Suppressor macrophage treated with lipopolysaccharide for 4 hours (primary cell): ENCODE data around the gene SPATA32.
"Not testable (repeated sequence)": the region's sequence is repeated elsewhere in the genome, so short reads cannot be mapped to it uniquely, and the experiment has no call there.

Source experiments
- DNase-seq: peaks from one replicate; pipeline ENCODE4 v3.0.0-alpha.2; 2020

Gene SPATA32

DNA sequence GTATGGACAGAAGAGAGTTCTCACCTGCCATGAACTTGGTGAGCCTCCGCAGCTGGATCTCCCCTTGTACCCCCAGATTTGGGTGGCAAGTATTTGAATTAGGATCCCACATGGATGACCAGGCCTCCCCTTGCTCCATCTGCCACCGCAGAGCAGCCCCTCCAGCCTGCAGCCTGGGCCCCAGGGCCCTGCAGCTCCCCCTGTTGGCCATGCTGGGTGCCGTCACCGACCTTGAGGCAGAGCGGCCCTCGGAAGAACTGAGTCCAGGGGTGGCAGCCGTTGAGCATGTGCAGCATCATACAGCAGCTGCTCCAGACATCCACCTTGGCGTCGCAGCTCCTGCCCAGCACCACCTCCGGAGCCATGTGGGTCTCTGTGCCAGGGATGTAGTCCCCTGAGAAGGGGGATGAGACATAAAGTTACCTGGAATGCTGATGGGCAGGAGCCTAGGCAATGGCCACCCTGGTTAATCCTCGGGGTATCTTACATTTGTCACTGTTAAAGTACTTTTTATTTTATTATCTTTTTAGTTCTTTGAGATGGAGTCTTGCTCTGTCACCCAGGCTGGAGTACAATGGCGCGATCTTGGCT lies 9.0 kb upstream of the SPATA32 start:
- peak; percentile 51 for DNase-seq

DNA sequence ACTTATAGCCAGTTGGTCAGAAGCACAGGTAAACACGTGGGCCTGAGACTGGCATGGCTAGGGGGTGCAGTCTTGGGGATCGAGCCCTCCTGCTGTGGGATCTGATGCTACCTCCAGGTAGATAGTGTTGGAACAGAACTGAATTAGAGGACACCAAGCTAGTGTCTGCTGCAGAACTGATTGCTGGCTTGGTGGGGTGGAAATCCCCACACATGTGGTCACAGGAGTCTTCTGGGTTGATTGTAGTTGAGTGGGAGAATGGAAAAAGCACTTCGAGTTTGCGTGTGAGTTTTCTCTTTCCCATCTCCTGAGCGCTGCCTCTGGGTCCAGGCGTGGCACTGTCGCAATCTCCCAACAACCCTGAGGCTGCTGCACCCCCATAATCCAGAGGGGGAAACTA lies 8.0 kb upstream of the SPATA32 start:
- no peak for DNase-seq

DNA sequence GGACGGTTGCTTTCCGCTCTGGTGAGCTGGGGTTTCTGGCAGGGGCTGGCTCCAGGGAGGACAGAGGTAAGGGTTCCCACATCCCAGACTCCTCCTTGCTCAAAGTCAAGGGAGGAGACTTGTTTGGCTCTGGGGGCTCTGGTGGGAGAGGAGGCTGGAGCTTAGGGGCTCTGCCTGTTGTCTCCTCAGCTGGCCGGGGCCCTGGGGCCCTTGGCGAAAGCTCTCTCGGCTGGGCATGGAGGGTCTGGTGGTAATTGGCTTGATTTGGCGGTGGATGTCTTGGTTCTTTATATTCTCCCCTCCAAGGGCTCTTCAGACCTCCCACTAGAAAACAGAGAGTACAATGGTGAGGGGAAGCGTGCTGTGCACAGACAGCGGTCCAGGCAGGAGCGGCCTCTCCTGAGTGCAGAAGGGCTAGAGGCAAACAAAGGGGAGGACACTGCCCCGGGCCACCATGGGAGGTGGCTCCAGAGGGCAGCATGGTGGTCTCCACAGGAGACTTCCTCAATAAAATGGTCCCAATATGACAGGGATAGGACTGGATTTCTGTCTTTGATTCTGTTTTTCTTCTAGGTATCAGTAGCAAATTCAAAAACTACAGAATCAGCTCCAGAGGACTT lies 5.7 kb upstream of the SPATA32 start:
- no peak for DNase-seq

DNA sequence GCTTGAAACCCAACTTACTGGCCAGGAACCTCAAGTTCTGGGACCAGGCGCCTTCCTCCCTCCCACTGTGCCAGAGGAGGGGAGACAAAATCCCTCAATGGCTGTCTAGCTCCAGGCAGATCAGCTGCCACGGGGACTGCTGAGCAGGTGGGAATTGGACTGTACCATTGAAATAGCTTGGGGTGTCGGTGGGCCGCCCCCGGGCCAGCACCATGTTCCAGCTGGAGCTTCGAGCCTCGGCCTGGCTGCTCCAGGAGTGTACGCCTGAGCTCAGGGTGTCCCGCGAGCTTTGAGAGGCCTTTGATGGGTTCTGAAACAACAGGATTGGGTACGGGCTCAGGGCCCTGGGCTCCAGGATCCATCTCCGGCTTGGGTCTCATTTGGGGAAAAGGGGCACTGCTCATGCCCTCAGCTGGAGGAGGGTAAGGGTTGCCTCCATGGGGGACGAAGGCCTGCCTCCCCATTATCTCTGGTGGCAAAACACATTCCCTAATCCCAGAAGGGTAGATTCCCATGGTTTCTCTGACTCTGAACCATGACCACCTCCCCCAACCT lies 4.6 kb upstream of the SPATA32 start:
- no peak for DNase-seq

DNA sequence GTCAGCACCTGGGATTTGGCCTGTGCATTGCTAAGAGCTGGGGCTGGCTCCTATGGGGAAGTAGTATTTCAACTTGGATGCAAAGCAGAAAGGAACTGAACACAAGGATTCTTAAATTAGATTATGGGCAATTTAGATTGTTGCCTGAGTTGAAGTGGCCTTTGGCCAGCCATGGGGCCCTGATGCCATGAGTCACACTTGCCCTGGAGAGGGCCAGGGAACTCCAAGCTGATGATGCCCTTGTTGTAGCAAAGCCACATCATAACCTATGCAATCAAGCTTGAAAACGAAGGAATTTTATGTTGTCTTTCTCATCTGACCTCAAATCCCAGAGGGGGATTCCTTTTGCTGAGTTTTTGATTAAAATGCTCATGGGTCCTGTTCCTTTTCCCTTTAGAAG lies 3.9 kb upstream of the SPATA32 start:
- peak; percentile 87 for DNase-seq

DNA sequence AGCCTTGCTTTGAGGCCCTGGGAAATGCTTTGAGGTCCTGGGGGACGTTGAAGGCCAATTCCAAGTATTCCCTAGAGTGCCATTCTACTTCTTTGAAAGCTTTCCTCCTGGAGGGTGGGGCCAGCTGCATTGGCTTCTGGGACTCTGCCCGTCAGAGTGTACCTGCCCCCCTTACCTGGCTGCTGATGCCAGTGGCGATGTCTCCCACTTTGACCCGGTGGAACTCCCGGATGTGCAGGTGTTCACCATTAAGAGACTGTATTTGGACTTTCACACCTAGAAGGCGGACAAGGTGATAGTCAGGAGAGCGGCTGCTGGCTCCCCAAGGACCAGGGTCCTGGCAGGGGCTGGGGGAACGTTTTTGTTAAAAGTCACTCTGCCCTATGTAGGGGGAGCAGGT lies 3.1 kb upstream of the SPATA32 start:
- DNase-seq: no peak

DNA sequence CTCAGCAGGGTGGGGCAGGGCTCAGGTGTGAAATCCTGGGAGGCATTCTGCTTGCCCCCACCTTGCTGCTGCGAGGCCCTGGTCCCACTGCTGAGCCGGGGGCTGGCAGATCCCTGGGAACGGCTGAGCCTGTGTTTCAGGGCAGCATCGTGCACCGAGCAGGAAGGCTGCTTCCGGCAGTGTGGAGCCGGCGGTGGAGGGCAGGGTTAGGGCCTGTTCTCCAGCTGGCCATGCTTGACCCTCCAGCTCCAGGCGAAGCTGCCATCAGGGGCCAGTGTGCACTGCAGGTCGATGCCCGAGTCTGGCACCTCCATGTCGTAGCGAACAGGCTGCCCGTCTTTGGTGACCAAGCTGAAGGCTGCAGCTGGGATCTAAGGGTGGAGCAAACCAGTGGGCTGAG lies 2.5 kb upstream of the SPATA32 start:
- no peak for DNase-seq

DNA sequence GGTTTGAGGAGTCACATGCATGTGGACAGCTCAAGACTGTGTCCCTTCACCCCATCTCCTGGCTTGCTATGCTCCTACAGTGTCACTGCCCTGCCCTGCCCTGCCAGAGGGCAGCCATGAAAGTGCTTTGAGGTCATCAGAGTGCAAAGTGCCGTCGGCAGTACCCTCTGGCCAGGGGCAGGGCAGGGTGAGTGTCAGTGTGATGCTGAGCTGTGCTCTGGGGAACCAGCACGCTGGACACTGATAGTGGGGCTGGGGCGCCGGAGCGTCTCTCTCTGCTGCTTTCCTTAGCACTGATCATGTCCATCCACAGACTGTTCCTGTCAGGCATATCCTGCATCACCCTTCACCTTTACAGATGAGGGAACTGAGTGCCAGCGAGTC lies 1.6 kb upstream of the SPATA32 start:
- DNase-seq: no peak

DNA sequence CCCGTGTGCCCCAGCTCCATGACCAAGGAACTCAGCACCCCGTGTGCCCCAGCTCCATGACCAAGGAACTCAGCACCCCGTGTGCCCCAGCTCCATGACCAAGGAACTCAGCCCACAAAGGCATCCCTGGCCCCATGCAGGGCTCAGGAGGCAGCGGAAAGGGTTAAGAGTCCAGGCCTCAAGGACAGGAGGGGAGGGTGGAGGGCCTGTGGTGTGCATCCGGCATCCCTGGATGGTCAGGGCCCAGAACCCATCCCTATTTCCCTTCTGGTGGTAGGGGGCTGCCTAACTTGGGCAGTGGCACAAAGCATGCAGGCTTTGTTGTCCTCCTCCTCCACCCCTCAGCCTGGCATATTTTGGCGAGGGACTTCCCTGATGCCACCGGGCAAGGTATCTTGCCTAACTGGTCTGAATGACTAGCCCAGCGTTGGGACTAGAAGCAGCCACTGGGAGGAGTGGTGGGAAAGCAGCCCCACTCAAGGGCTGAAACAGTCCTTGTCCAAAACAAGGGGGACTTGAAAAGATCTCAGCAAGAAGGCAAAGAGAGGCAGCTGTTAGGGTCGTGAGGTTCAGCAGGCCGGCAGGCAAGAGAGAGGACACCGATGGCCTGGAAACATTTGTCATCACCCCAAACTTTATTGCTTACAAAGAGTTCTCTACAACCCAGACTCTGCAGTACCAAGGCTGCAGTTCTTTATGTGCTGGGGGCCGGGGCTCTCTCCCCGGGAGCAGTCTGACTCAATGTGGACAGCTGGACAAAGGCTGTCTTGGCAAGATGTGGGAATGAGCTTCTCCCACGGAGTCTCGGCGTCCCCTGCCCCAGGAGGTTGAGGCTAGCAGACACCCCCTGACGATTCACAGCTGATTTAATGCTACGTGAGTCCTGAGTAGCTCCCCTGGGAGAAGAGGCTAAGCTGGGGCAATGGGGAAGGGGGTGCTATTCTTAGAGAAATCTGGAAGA lies 902 bp upstream of the SPATA32 start:
- peak; percentile 5 for DNase-seq

DNA sequence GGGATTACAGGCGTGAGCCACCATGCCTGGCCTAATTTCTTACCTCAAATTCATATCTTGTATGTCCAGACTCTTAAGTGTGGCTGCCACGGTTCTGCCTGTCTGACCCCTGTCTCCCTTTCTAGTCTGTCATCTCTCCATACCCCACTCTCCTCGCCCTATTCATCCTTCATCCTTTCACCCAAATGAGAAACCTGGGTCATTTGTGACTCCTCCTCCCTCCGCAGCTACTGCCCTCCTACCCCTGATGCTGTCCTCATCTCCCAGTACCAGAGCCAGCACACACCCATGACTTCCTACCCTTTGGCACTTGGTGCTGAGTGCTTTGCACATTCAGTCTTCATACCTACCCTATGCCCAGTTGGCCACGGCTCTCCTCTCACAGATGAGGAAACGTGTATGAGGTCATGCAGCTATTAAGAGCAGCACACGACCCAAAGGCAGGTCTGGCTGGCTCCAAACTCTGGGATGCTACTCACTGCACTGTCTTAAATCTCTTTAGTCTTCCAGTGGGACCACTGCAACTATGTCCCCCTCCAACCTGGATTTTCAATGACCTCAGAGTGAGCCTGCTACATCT lies 1.6 kb downstream of the SPATA32 start:
- DNase-seq: no peak

DNA sequence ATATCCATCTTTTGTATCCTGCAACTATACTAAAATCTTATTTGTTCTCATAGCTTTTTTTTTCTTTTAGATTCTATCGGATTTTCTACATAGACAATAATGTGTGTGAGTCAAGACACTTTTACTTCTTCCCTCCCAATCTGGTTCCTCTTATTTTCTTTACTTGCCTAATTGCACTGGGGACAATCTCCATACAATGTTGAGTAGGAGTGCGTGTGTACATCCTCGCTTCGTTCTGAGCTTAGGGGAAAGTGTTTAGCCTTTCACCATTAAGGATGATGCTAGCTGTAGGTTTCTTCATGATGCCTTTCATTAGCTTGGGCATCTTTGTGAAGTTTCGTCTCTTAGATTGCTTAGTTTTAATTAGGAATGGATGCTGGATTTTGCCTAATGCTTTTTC lies 2.9 kb downstream of the SPATA32 start:
- peak; percentile 61 for DNase-seq

DNA sequence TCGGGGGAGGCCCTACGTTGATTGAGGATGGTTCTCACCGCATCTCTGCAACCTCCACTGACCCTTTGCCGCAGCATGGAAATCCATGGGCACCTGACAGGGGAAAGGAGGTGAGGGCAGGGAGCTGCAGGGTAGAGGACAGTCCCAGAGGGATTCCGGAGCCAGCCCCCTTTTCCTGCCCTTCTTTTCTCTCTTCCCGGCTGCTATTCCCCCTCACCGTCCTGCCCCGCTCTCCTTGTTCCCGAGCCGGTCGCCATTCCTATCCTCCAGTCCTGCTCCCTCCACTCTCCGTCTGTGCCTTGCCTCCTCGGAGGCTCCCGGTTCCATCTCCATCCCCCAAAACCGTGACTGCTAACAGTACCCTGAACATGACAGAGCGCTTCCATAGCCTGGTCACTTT lies 4.8 kb downstream of the SPATA32 start:
- DNase-seq: no peak

DNA sequence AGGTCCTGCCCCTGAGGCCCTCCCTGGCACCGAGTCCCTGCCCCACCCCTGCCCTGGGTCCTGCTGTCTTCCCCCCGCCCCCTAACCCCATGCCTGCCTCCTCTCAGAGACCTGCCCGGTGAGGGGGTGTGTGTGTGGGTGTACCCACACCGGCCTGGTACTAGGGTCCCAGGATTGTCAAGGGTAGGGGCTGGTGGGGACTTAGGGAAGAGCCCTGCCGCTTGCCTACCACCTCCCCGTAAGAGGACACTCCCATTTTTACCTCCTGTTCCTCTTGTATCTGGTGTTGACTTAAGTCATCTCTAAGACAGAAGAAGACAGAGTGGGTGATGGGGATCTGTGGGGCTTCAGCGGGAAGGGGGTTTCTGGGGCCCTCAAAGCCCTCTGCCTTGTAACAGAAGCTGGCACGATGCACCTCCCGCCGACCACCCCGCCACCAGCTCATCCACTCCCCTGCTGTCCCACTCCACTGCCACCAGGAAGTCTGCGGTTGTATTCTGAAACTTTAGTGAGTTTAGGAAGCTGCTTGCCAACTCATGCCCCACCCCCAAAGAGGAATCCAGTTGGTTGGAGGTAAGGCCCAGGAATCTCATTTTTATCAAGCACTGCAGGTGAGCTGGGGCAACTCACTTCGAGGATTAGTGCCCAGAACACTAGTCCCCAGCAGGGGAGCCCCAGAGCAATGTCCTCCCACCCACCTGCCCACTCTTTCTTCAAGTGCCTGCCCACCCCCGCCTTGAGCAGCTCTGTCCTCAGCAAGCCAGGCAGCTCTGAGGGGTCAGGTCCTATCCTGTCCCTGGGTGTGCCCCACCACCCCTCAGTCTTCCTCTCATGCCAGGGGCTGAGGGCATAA lies 5.6 kb downstream of the SPATA32 start:
- peak; percentile 31 for DNase-seq

DNA sequence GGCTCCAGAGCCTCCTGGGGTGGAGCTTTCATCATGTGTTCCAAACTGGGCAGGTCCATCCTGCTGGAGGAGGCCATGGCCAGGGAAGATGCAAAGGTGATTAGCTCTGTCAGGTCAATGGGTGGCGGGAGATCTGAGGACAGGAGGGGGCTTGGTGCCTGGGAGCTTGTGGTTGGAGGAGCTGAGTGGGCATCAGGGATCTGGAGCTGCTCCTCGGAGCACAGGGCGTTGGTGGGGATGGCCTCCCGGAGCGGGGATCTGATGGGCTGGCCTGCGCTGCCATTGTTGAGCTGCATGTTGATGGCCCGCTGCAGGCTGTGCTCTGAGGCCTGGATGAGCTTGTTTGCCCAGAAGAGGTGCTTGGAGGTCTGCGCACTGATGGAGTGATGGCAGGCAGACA lies 6.5 kb downstream of the SPATA32 start:
- no peak for DNase-seq

DNA sequence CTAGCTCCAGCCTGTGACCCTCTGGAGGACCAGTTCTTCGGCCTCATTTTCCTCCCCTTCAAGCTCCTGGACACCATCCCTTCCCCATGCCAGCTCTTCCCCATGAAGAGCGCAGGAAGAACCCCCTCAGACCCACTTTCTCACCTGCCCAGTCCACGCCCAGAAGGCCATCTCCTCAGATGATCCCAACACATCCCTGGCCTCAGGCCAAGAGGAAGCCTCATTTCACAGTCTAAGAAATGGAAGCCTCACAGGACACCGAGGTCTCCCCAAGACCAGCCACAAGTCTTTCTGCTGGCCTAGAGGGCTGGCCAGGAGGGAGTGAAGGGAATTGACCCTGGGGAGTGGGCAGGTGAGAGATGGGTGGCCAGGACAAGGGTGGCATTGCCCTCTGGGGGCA lies 8.0 kb downstream of the SPATA32 start:
- no peak for DNase-seq

DNA sequence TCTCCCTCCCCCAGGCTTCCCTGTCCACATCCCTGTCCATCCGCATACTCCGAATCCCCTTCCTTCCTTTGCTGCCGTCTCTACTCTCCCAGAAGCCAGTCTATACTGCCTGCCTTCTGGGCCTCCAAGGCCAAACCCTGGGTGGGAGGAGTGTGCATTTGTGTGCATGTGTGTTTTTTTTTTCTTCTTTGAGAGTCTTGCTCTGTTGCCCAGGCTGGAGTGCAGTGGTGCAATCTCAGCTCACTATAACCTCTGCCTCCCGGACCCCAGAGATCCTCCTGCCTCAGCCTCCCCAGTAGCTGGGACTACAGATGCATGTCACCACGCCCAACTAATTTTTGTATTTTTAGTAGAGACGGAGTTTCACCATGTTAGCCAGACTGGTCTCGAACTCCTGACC lies 8.7 kb downstream of the SPATA32 start:
- not testable (repeated sequence) for DNase-seq

DNA sequence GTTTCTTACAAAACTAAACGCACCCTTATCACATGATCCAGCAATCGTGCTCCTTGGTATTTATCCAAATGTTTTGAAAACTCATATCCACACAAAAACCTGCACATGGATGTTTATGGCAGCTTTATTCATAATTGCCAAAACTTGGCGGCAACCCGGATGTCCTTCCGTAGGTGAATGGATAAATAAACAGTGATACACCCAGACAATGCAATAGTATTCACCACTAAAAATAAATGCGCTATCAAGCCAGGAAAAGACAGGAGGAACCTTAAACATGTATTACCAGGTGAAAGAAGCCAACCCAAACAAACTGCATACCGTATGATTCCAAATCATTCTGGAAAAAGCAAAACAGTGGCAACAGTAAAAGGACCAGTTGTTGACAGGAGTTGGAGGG lies 10.0 kb downstream of the SPATA32 start:
- DNase-seq: no peak

DNA sequence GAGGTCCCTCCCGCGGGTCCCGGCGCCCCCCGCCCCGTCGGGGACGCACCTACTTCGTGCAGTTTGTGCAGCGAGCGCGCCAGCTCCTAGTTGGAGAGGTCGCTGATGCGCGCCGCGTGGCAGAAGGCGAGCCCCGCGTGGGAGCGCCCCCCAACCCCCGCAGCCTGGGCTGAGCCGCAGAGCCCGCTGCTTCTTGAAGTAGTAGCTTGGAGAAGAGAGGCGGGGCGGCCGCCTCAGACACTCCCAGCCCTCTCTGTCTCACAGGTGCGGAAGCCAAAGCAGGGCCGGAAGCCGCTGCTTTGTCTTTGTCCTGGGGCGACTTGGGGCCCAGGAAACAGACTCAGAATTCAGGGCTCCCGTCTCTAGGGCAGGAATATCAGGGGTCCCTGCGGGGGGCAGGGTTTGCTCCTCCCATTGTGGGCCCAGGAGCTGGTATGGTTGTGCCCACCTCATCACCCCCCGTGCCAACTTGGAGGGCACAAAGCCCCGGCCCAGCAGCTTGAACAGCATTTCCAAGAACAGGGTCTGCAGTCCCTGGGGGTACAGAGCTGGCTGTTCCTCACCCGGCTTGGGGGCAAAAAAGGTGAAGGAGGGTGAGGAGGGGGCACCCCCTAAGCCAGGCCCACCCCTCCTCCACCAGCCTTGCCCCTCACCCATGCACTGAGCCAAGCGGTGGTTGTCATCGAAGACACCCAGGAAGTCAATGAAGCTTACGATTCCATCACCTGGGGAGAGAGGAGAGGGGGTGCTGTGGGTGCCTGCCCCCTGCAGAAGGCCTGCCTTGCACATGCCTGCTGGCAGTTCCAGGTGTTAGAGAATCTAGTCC lies 13.5 kb downstream of the SPATA32 start:
- DNase-seq: no peak

DNA sequence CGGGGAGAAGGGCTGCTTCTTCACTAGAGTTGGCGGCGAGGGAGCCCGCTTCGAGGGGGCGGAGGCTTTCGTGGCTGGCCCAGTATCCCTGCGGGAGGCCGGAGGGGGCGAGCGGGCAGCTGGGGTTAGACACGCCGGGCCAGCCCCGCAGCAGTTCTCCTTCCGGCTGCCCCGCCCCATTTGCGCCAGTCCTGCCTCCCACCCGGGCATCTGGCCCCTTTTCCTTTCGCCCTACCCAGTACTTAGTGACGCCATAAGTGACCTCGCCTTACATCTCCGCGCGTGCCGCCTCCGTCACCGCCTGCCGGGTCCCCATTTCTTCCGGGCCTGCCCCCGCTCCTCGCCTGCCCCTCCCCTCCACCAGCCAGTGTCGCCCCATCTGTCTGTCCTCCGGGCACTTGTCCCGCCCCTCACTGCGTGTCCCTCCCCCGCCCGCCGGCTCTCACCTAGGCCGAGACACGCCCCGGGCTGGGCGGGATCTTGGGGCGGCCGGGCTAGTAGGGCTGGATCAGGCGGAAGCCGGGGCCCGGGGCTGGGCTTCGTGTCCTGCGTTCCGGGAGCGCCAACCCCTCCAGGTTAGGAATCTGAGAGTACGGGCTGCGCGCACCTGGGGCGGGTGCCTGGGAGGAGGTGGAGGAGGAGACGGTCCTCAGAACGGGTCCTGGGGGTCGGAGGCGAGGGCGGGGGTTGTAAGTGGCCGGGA lies 14.3 kb downstream of the SPATA32 start:
- DNase-seq: peak; percentile 84

DNA sequence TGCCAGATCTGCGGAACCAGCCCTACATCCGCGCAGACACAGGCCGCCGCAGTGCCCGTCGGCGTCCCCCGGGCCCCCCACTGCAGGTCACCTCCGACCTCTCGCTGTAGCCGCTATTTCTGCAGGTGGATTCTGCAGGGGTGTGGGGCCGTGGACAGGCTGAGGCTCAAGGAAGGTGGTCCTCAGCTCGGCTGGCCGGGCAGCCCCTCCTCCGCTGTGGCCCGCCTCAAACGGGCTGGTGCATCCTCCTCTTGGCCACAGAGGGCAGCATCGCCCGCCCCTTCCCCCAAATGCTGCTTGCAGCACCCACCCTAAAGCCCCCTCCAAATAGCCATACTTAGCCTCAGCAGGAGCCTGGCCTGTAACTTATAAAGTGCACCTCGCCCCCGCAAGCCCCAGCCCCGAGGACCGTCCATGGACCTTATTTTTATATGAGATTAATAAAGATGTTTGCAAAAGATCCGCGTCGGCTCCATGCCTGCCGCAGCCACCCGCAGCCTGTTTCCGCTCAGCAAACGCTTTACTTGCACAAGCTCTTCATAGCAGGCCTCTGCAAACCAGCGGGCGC lies 14.9 kb downstream of the SPATA32 start:
- no peak for DNase-seq
